ENCODE data around the gene NSUN5. TPM values are rescaled to one million over a fixed set of nuclear protein-coding genes. Genes with fewer than 3 reads are reported as not detected.
"Not testable (repeated sequence)": the region's sequence is repeated elsewhere in the genome, so short reads cannot be mapped to it uniquely, and the experiment has no call there.

NSUN5 gene
- total RNA-seq, 4 donors from 2014 or later: 21.6 to 31.5 (median 27.1) TPM

- WGBS: 6% methylated on average over 7 of the region's 31 CpGs
These were observed 15.6 kb upstream of the NSUN5 start for GRCh38 chr7:73324081-73324845.

DNA sequence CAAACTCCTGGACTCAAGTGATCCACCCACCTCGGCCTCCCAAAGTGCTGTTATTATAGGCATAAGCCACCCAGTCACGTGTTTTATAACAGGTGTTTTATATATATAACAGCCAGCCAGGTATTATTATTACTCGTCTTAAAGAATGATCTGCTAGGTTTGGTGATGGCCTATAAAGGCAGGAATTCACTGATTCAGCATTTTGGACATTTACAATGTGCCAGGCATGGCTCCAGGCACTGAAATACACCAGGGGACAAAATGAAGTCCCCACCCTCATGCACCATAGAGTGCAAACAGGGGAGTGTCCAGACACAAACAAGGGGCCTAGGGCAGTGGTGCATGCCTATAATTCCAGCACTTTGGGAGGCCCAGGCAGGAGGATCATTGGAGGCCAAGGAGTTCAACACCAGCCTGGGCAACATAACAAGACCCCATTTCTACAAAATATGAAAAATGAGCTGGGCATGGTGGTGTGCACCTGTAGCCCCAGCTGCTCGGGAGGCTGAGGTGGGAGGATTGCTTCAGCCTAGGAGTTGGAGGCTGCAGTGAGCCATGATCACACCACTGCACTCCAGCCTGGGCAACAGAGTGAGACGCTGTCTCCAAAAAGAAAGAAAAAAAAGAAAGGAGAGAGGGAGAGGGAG is 14.9 kb upstream of the NSUN5 start:
- WGBS: 68% methylated on average over 5 of the region's 5 CpGs
- intact Hi-C loops (cut with DNase I); H3K27me3 ChIP-seq; DNase-seq (ENCODE audit: extremely low spot score); H3K9me3 ChIP-seq; H3K27ac ChIP-seq (replicated peaks in 1 of 4); H3K36me3 ChIP-seq: not testable (repeated sequence)
- H3K4me3 ChIP-seq: peak overlapping the region in 1 of 4 donors; percentile 12
- peaks cover 0 to 11% (median 10%) of the 10 kb centered on the region in 4 donors for H3K4me1 ChIP-seq

More at GRCh38 chr7:73324081-73324845, 15.6 kb upstream of the NSUN5 start:
- H3K27ac ChIP-seq (replicated peaks in 1 of 4); H3K36me3 ChIP-seq; DNase-seq (ENCODE audit: extremely low spot score); H3K27me3 ChIP-seq; H3K9me3 ChIP-seq; intact Hi-C loops (cut with DNase I): not testable (repeated sequence)
- peak overlapping the region in 3 of 4 donors; percentile 12 to 33 (median 33) for H3K4me3 ChIP-seq
- TF ChIP-seq CTCF (IDR thresholded peaks at IDR 0.05): peak; percentile 36 to 51 (median 41)
- H3K4me1 ChIP-seq: peaks cover 0 to 11% (median 10%) of the 10 kb centered on the region in 4 donors

GRCh38 chr7:73320009-73320408 is 11.4 kb upstream of the NSUN5 start:
- H3K27ac ChIP-seq (replicated peaks in 1 of 4); H3K27me3 ChIP-seq; DNase-seq (ENCODE audit: extremely low spot score); H3K4me3 ChIP-seq; H3K36me3 ChIP-seq; H3K9me3 ChIP-seq; intact Hi-C loops (cut with DNase I): not testable (repeated sequence)
- peaks cover 0 to 11% (median 10%) of the 10 kb centered on the region in 4 donors for H3K4me1 ChIP-seq
- WGBS: 83% methylated on average over 8 of the region's 9 CpGs

DNA sequence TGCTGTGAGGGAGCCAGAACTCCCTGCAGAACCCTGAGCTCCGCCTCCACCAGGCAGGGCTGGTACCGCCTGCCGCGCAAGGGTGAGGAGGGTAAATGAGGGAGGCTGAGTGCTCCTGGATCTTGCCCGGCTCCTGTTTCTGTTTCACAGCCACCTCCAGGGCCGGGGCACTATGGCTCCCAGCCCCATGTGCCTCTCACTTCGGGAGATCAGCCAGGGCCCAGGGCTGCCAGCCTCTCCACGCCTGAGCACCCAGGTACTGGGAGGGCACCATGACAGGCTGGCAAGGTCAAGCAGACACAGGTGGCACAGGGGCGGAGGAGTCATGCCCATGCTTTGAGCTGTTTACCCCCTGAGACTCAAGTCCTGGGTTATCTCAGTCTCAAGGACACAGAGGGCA is 10.9 kb upstream of the NSUN5 start:
- H3K36me3 ChIP-seq; DNase-seq (ENCODE audit: extremely low spot score); H3K27ac ChIP-seq (replicated peaks in 1 of 4); H3K9me3 ChIP-seq; intact Hi-C loops (cut with DNase I); H3K27me3 ChIP-seq; H3K4me1 ChIP-seq; H3K4me3 ChIP-seq: not testable (repeated sequence)
- 85% methylated on average over 9 of the region's 9 CpGs for WGBS

DNA sequence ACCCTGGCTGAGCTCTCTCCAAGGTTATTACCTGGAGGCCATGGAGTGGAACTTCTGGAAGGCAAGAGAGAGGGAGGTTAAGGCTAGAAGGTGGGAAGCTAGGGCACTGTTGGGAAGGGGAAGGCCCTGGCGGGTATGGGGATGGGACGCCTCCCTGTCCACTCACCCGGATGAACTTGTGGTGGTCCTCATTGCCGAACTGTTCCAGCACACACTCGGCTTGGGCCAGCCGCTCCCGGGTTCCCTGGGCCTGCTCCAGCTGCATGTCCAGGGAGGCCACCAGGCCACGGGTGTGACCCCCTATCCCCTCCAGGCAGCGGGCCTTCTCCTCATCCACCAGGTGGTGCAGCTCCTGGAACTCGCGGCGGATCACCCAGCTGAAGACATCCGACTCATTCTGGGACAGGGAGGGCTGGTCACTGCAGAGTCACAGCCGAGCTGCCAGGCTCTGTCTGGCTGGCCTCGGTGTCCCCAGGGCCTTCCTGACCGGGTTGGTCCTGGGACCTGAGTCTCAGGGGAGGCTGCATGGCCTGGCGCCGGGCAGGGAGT is 10.1 kb upstream of the NSUN5 start:
- H3K9me3 ChIP-seq; H3K36me3 ChIP-seq; H3K27me3 ChIP-seq; H3K4me1 ChIP-seq; H3K4me3 ChIP-seq; H3K27ac ChIP-seq (replicated peaks in 1 of 4); intact Hi-C loops (cut with DNase I); DNase-seq (ENCODE audit: extremely low spot score): not testable (repeated sequence)
- WGBS: 83% methylated on average over 7 of the region's 18 CpGs

GRCh38 chr7:73316521-73316920 is 7.9 kb upstream of the NSUN5 start:
- Histone ChIP-seq H3K4me3 (no peak overlapping the region), H3K36me3 (no peaks in the 10 kb centered on the region), H3K4me1 (no peaks in the 10 kb centered on the region), H3K9me3 (no peaks in the 10 kb centered on the region), H3K27me3 (no peaks in the 10 kb centered on the region), H3K27ac (replicated peaks in 1 of 4) (no peak overlapping the region)
- no peak for DNase-seq (ENCODE audit: extremely low spot score)
- intact Hi-C loops (cut with DNase I): no loop called here
- WGBS: 85% methylated on average over 6 of the region's 9 CpGs
- TF ChIP-seq POLR2AphosphoS5 (IDR thresholded peaks at IDR 0.05): no peak
- no peak for TF ChIP-seq CTCF (IDR thresholded peaks at IDR 0.05)
- TF ChIP-seq POLR2A (IDR thresholded peaks at IDR 0.05; ENCODE audit: low read depth): no peak
- no peak for TF ChIP-seq EP300 (IDR thresholded peaks at IDR 0.05)

All from esophagus muscularis mucosa (tissue), 4 donors.